H1 (cell line): ENCODE measurements around the gene WDR41. TPM values are rescaled to one million over a fixed set of nuclear protein-coding genes. Genes with fewer than 3 reads are reported as not detected.

ENCODE experiments used
- CTCF ChIA-PET: fragments of 300-600 bp; sonication (Branson Sonifier 250); formaldehyde crosslinking; loops from one replicate; lab custom pipeline; 2021; ENCODE audit not compliant: partially characterized antibody; lab: Charles Lee
- POLR2A ChIA-PET: fragments of 300-600 bp; sonication (Branson Sonifier 250); formaldehyde crosslinking; loops from one replicate; lab custom pipeline; 2021; ENCODE audit warnings: inconsistent platforms; ENCODE audit not compliant: partially characterized antibody; lab: Charles Lee
- DNase-seq, 2 experiments: peaks; one replicate each; pipeline versions ENCODE4 v3.0.0 to v3.0.0-alpha.2; 2010 to 2022; ENCODE audit warnings: low spot score in 2 of 2, low read depth in 1 of 2, mixed read lengths in 1 of 2
- FAIRE-seq: peaks from 2 replicates; lab custom pipeline; 2011; peaks lifted over from hg19 to GRCh38; lab: Jason Lieb, UNC
- H2AFZ ChIP-seq: 2 replicates; pipeline ENCODE4 v1.8.1; 2012; ENCODE audit warnings: low read length, inconsistent platforms
- H2AK5ac ChIP-seq: 2 replicates; pipeline ENCODE4 v1.6.1; 2013; ENCODE audit warnings: low read depth, low read length
- H2BK120ac ChIP-seq: replicated peaks from 2 replicates; pipeline ENCODE3; 2013; ENCODE audit warnings: low read depth, low read length, inconsistent platforms
- H2BK12ac ChIP-seq: 2 replicates; pipeline ENCODE4 v1.6.1; 2013; ENCODE audit warnings: low read depth, low read length
- H2BK15ac ChIP-seq: 2 replicates; pipeline ENCODE4 v1.6.1; 2013; ENCODE audit warnings: low read length
- H2BK20ac ChIP-seq: 2 replicates; pipeline ENCODE4 v1.6.1; 2013; ENCODE audit warnings: low read length
- H2BK5ac ChIP-seq: 2 replicates; pipeline ENCODE4 v1.6.1; 2013; ENCODE audit warnings: low read depth, low read length
- H3K14ac ChIP-seq: 2 replicates; pipeline ENCODE4 v1.6.1; 2013; ENCODE audit warnings: inconsistent platforms; ENCODE audit not compliant: insufficient read length
- H3K18ac ChIP-seq: 2 replicates; pipeline ENCODE4 v1.6.1; 2013; ENCODE audit warnings: low read length; ENCODE audit errors: extremely low read depth
- H3K23ac ChIP-seq: 2 replicates; pipeline ENCODE4 v1.6.1; 2013; ENCODE audit warnings: inconsistent platforms; ENCODE audit not compliant: insufficient read length
- H3K23me2 ChIP-seq: 2 replicates; pipeline ENCODE4 v1.6.1; 2013; ENCODE audit warnings: low read depth, low read length
- H3K27ac ChIP-seq: 2 replicates; pipeline ENCODE4 v1.6.1; 2011; ENCODE audit warnings: low read depth, low read length, inconsistent platforms
- H3K27me3 ChIP-seq, 4 experiments: replicated peaks in 1 of 4; 1 replicate in 1 of 4; 2 replicates in 3 of 4; pipeline versions ENCODE4 v1.6.1 to v1.8.1; 2011 to 2013; ENCODE audit warnings: low read length in 3 of 4, mild to moderate bottlenecking in 3 of 4, inconsistent platforms in 2 of 4, mixed read lengths in 2 of 4, moderate library complexity in 1 of 4; ENCODE audit not compliant: control insufficient read depth in 3 of 4, insufficient read depth in 3 of 4; ENCODE audit errors: extremely low read depth in 1 of 4
- H3K36me3 ChIP-seq, 4 experiments: 2 replicates each; pipeline versions ENCODE4 v1.6.1 to v1.8.1; 2011 to 2013; ENCODE audit warnings: mild to moderate bottlenecking in 4 of 4, low read length in 3 of 4, moderate library complexity in 2 of 4, control low read depth in 1 of 4, inconsistent platforms in 1 of 4; ENCODE audit not compliant: insufficient read depth in 4 of 4, control insufficient read depth in 2 of 4
- H3K4ac ChIP-seq: replicated peaks from 2 replicates; pipeline ENCODE3; 2013; ENCODE audit warnings: low read length, low read depth, mixed read lengths, inconsistent platforms; ENCODE audit not compliant: insufficient read length
- H3K4me1 ChIP-seq, 4 experiments: replicated peaks in 1 of 4; 1 replicate in 1 of 4; 2 replicates in 3 of 4; pipeline versions ENCODE4 v1.6.1 to v1.8.1; 2011 to 2013; ENCODE audit warnings: low read length in 3 of 4, inconsistent platforms in 2 of 4, mixed read lengths in 1 of 4; ENCODE audit not compliant: insufficient read depth in 4 of 4, control insufficient read depth in 3 of 4
- H3K4me2 ChIP-seq, 2 experiments: 2 replicates each; pipeline versions ENCODE4 v1.6.1 to v1.8.1; 2011 to 2013; ENCODE audit warnings: low read depth in 2 of 2, low read length in 2 of 2, control low read depth in 1 of 2, inconsistent platforms in 1 of 2, mild to moderate bottlenecking in 1 of 2; ENCODE audit not compliant: insufficient read depth in 1 of 2
- H3K4me3 ChIP-seq, 4 experiments: fragments of 200-600, 300-600 bp in 1 of 4; sonication (generic), shearing (Covaris generic), sonication (Bioruptor Twin) in 1 of 4; 2 replicates each; pipeline versions ENCODE4 v1.5.1 to v1.8.1; 2011 to 2016; ENCODE audit warnings: low read length in 4 of 4, low read depth in 3 of 4, control low read depth in 2 of 4, inconsistent platforms in 2 of 4, mild to moderate bottlenecking in 2 of 4, mixed read lengths in 1 of 4, moderate library complexity in 1 of 4; ENCODE audit not compliant: insufficient read depth in 2 of 4; ENCODE audit errors: extremely low read depth in 1 of 4
- H3K56ac ChIP-seq: replicated peaks from 2 replicates; pipeline ENCODE3; 2013; ENCODE audit warnings: low read depth, mild to moderate bottlenecking, mixed read lengths, low read length, inconsistent platforms; ENCODE audit not compliant: insufficient read length
- H3K79me1 ChIP-seq: 2 replicates; pipeline ENCODE4 v1.6.1; 2013; ENCODE audit warnings: low read depth, low read length, control low read depth
- H3K79me2 ChIP-seq, 2 experiments: 2 replicates each; pipeline versions ENCODE4 v1.6.1 to v1.8.1; 2012 to 2013; ENCODE audit warnings: low read length in 2 of 2, mild to moderate bottlenecking in 2 of 2, inconsistent platforms in 1 of 2; ENCODE audit not compliant: insufficient read depth in 2 of 2, control insufficient read depth in 1 of 2
- H3K9ac ChIP-seq, 4 experiments: replicated peaks in 1 of 4; 1 replicate in 1 of 4; 2 replicates in 3 of 4; pipeline versions ENCODE4 v1.6.1 to v1.8.1; 2011 to 2013; ENCODE audit warnings: low read depth in 3 of 4, low read length in 3 of 4, control low read depth in 2 of 4, mild to moderate bottlenecking in 2 of 4, moderate library complexity in 2 of 4, inconsistent platforms in 1 of 4; ENCODE audit errors: extremely low read depth in 1 of 4
- H3K9me3 ChIP-seq, 2 experiments: 2 replicates each; pipeline versions ENCODE4 v1.6.1 to v1.8.1; 2012 to 2013; ENCODE audit warnings: mild to moderate bottlenecking in 2 of 2, moderate library complexity in 2 of 2, control low read depth in 1 of 2, inconsistent platforms in 1 of 2, low read depth in 1 of 2, low read length in 1 of 2, mixed read lengths in 1 of 2; ENCODE audit not compliant: insufficient read depth in 2 of 2
- H4K20me1 ChIP-seq, 2 experiments: replicated peaks in 1 of 2; 2 replicates each; pipeline versions ENCODE3 to v1.8.1; 2011 to 2013; ENCODE audit warnings: inconsistent platforms in 2 of 2, low read length in 2 of 2, mild to moderate bottlenecking in 1 of 2; ENCODE audit not compliant: insufficient read depth in 2 of 2, control insufficient read depth in 1 of 2
- H4K5ac ChIP-seq: 2 replicates; pipeline ENCODE4 v1.6.1; 2013; ENCODE audit warnings: low read length, low read depth, mixed read lengths, inconsistent platforms; ENCODE audit not compliant: insufficient read length
- H4K8ac ChIP-seq: 2 replicates; pipeline ENCODE4 v1.8.0; 2013; ENCODE audit warnings: mild to moderate bottlenecking, moderate library complexity, low read length, inconsistent platforms; ENCODE audit not compliant: insufficient read depth; ENCODE audit errors: extremely low read depth
- H4K91ac ChIP-seq: replicated peaks from 2 replicates; pipeline ENCODE3; 2013; ENCODE audit warnings: low read length, mixed read lengths, inconsistent platforms; ENCODE audit not compliant: insufficient read length
- CBX8 ChIP-seq: fragments of 300-800, 300-1000 bp; sonication (generic); IDR thresholded peaks from 2 replicates; pipeline ENCODE4 v1.7.1; 2016; ENCODE audit warnings: low read depth, low read length, borderline replicate concordance
- NANOG ChIP-seq: IDR thresholded peaks from 2 replicates; pipeline ENCODE4 v1.6.1; 2011; ENCODE audit warnings: low read length, low read depth, mild to moderate bottlenecking, inconsistent platforms; ENCODE audit not compliant: insufficient read depth, poor library complexity, severe bottlenecking
- POLR2AphosphoS5 ChIP-seq: IDR thresholded peaks from 2 replicates; pipeline ENCODE4 v1.6.1; 2011; ENCODE audit warnings: low read depth, low read length
- RAD21 ChIP-seq, 2 experiments: IDR thresholded peaks in 1 of 2; conservative IDR thresholded peaks in 1 of 2; 2 replicates each; pipeline ENCODE4 v1.6.1; 2011; ENCODE audit warnings: low read depth in 2 of 2, low read length in 2 of 2, improper control_type of control experiment in 1 of 2, inconsistent platforms in 1 of 2, mild to moderate bottlenecking in 1 of 2, moderate library complexity in 1 of 2
- RFX5 ChIP-seq: IDR thresholded peaks from 2 replicates; pipeline ENCODE4 v1.6.1; 2011; ENCODE audit warnings: low read depth, low read length, improper control_type of control experiment, borderline replicate concordance
- SIRT6 ChIP-seq: IDR thresholded peaks from one replicate; pipeline ENCODE4 v1.7.1; 2012; ENCODE audit warnings: low read length, inconsistent platforms
- USF2 ChIP-seq: IDR thresholded peaks from 2 replicates; pipeline ENCODE4 v1.6.1; 2011; ENCODE audit warnings: low read length, improper control_type of control experiment
- WGBS, 2 experiments: shearing (Covaris generic) in 1 of 2; methylation state at CpG; one replicate each; pipeline versions ENCODE4 v1.1.6 to v1.1.7; 2013 to 2015; ENCODE audit warnings: low lambda C conversion rate in 2 of 2, mixed read lengths in 2 of 2, inconsistent platforms in 1 of 2, low coverage in 1 of 2, missing lambda C conversion rate in 1 of 2; ENCODE audit not compliant: insufficient replicate concordance in 2 of 2, insufficient coverage in 1 of 2, insufficient read length in 1 of 2; ENCODE audit errors: extremely low coverage in 1 of 2, missing lambda C conversion rate in 1 of 2; 5-methylcytosine and 5-hydroxymethylcytosine counted together
- polyA plus RNA-seq, 7 experiments: library from polyadenylated mRNA; depleted of rRNA in 3 of 7; stranded (reverse) in 5 of 7; unstranded in 2 of 7; fragments of >200 nt in 5 of 7; fragments of 200-250 nt in 2 of 7; gene quantifications; 1 replicate in 5 of 7; 2 replicates in 1 of 7; 4 replicates in 1 of 7; pipeline versions ENCODE4 v1.2.1 to v1.2.3, GENCODE V29; 2011 to 2013; ENCODE audit warnings: missing spikeins in 2 of 7, mixed read lengths in 2 of 7
- total RNA-seq: library from RNA; stranded (reverse); fragmentation: NEBNext Ultra II Directional; extraction: Animal tissue kit (Norgen Biotek cat#: 25700); gene quantifications from 2 replicates; pipeline ENCODE4 v1.2.1, GENCODE V29; 2021

Gene WDR41
- total and polyA plus RNA-seq, 2 of the 8 experiments (the other 6 are each of a cell fraction or from before 2014, with no cell fraction given): 16.4 to 44.9 TPM

- Histone ChIP-seq H3K23me2 (no peaks in the 10 kb centered on the region), H3K56ac (no peak overlapping the region), H3K4me2 (no peak overlapping the region), H2AFZ (no peak overlapping the region), H3K36me3 (no peaks in the 10 kb centered on the region), H3K27me3 (0 out of 7 replicates have a peak, but pooled peaks cover 0 to 1% (median 0%) of the 10 kb centered on the region in 4 experiments), H4K20me1 (no peaks in the 10 kb centered on the region), H3K4ac (no peak overlapping the region), H3K4me1 (no peaks in the 10 kb centered on the region; a peak in 1 of 7 replicates), H2BK5ac (no peak overlapping the region), H3K14ac (no peak overlapping the region), H2BK120ac (no peak overlapping the region), H3K9ac (no peak overlapping the region), H2BK12ac (no peak overlapping the region), H3K4me3 (no peak overlapping the region), H2BK15ac (no peak overlapping the region), H3K9me3 (no peaks in the 10 kb centered on the region), H4K8ac (no peak overlapping the region), H2AK5ac (no peak overlapping the region), H3K79me2 (no peaks in the 10 kb centered on the region), H3K23ac (no peak overlapping the region), H3K18ac (no peak overlapping the region), H3K27ac (no peak overlapping the region), H2BK20ac (no peak overlapping the region), H4K5ac (no peak overlapping the region), H3K79me1 (no peaks in the 10 kb centered on the region), H4K91ac (no peak overlapping the region)
- FAIRE-seq: no peak
- DNase-seq: no peak
- WGBS, 2 experiments: 99% methylated on average over 8 of the region's 8 CpGs; no CpG with 5 or more reads in 1 of the 2 experiments
- ChIA-PET CTCF (interaction anchor here (0.9 to 4.0 kb wide), 3 partner anchors 17 to 291 kb away, joined by 3 to 17 read pairs (median 3); no protein-coding TSS in a partner anchor), POLR2A (no interaction called here)
- TF ChIP-seq POLR2AphosphoS5 (no peak), USF2 (no peak), SIRT6 (no peak), RFX5 (no peak), RAD21 (IDR thresholded peaks at IDR 0.05 in 1 of 2, conservative IDR thresholded peaks at IDR 0.05 in 1 of 2; ENCODE audit: low read depth in 2 of 2, low read length in 2 of 2) (no peak), NANOG (no peak), CBX8 (no peak)
These were observed 72.2 kb downstream of the WDR41 start for GRCh38 chr5:77419644-77420582.
